DMS 273 (cell line): Measurements from ENCODE around the gene MTG1.
"Not testable (repeated sequence)": the region's sequence is repeated elsewhere in the genome, so short reads cannot be mapped to it uniquely, and the experiment has no call there.

ENCODE experiments used
- DNase-seq: peaks from one replicate; lab custom pipeline; 2025; ENCODE audit not compliant: unreplicated experiment; lab: John Stamatoyannopoulos, UW

The MTG1 gene

GRCh38 chr10:133377818-133378250 is 16.1 kb upstream of the MTG1 start:
- DNase-seq: no peak

- DNase-seq: peak; percentile 71
Measured at GRCh38 chr10:133378251-133379096, 15.5 kb upstream of the MTG1 start.

- peak; percentile 71 for DNase-seq
Measured at GRCh38 chr10:133379152-133379800, 14.7 kb upstream of the MTG1 start, which contains the start of gene PAOX. Gene PAOX (plus strand): TSS chr10:133379262. CDS start chr10:133379317, 55 bp downstream.

- DNase-seq: no peak
Measured at GRCh38 chr10:133379801-133380666, 13.9 kb upstream of the MTG1 start.

- DNase-seq: no peak
Measured at GRCh38 chr10:133381036-133381435, 12.9 kb upstream of the MTG1 start.

GRCh38 chr10:133383551-133383950 is 10.4 kb upstream of the MTG1 start:
- no peak for DNase-seq

- no peak for DNase-seq
Measured at GRCh38 chr10:133384071-133384470, 9.9 kb upstream of the MTG1 start.

- no peak for DNase-seq
Measured at GRCh38 chr10:133385214-133385613, 8.7 kb upstream of the MTG1 start.

- not testable (repeated sequence) for DNase-seq
Measured at GRCh38 chr10:133386951-133387350, 7.0 kb upstream of the MTG1 start.

- peak; percentile 49 for DNase-seq
Measured at GRCh38 chr10:133388236-133388972, 5.6 kb upstream of the MTG1 start.

GRCh38 chr10:133388973-133389818 is 4.8 kb upstream of the MTG1 start:
- no peak for DNase-seq

- no peak for DNase-seq
Measured at GRCh38 chr10:133390597-133391248, 3.2 kb upstream of the MTG1 start.

- DNase-seq: no peak
Measured at GRCh38 chr10:133391249-133391635, 2.7 kb upstream of the MTG1 start.

- no peak for DNase-seq
Measured at GRCh38 chr10:133391761-133392518, 2.0 kb upstream of the MTG1 start.

- DNase-seq: no peak
Measured at GRCh38 chr10:133393401-133394063, 425 bp upstream of the MTG1 start.

- DNase-seq: no peak
Measured at GRCh38 chr10:133394801-133395221, 854 bp downstream of the MTG1 start.

GRCh38 chr10:133396035-133396624 is 2.2 kb downstream of the MTG1 start:
- DNase-seq: no peak

GRCh38 chr10:133397938-133398337 is 4.0 kb downstream of the MTG1 start:
- no peak for DNase-seq
